H9 (cell line): ENCODE results near the gene MARS1. TPM values are rescaled to one million over a fixed set of nuclear protein-coding genes. Genes with fewer than 3 reads are reported as not detected.

Experiments
- DNase-seq: peaks from one replicate; pipeline ENCODE4 v3.0.0-alpha.2; 2017
- H2AFZ ChIP-seq: one replicate; pipeline ENCODE4 v1.6.1; 2013; ENCODE audit warnings: mild to moderate bottlenecking, low read length, control low read depth, moderate library complexity
- H2AK5ac ChIP-seq: 2 replicates; pipeline ENCODE4 v1.6.1; 2013; ENCODE audit warnings: low read length, control low read depth, mixed read lengths; ENCODE audit not compliant: insufficient read length
- H2BK120ac ChIP-seq: one replicate; pipeline ENCODE4 v1.6.1; 2013; ENCODE audit warnings: low read depth, mild to moderate bottlenecking, low read length, control low read depth, inconsistent platforms; ENCODE audit not compliant: poor library complexity, severe bottlenecking
- H2BK12ac ChIP-seq: 2 replicates; pipeline ENCODE4 v1.6.1; 2013; ENCODE audit warnings: low read length, control low read depth, mixed read lengths, low read depth; ENCODE audit not compliant: insufficient read length
- H2BK15ac ChIP-seq: 2 replicates; pipeline ENCODE4 v1.6.1; 2013; ENCODE audit warnings: low read depth, low read length, control low read depth
- H2BK20ac ChIP-seq: one replicate; pipeline ENCODE4 v1.6.1; 2013; ENCODE audit warnings: low read depth, mild to moderate bottlenecking, low read length, control low read depth, inconsistent platforms; ENCODE audit not compliant: poor library complexity, severe bottlenecking
- H2BK5ac ChIP-seq: 2 replicates; pipeline ENCODE4 v1.6.1; 2013; ENCODE audit warnings: low read length, control low read depth, mixed read lengths; ENCODE audit not compliant: insufficient read length
- H3K14ac ChIP-seq: 2 replicates; pipeline ENCODE4 v1.6.1; 2013; ENCODE audit warnings: low read length, control low read depth; ENCODE audit not compliant: insufficient read depth
- H3K18ac ChIP-seq: 2 replicates; pipeline ENCODE4 v1.6.1; 2013; ENCODE audit warnings: low read depth, mild to moderate bottlenecking, mixed read lengths, low read length, control low read depth; ENCODE audit not compliant: insufficient read length
- H3K23ac ChIP-seq: 2 replicates; pipeline ENCODE4 v1.6.1; 2013; ENCODE audit warnings: low read length, control low read depth, mixed read lengths, low read depth; ENCODE audit not compliant: insufficient read length
- H3K23me2 ChIP-seq: 2 replicates; pipeline ENCODE4 v1.6.1; 2013; ENCODE audit warnings: low read depth, mild to moderate bottlenecking, mixed read lengths, low read length, control low read depth; ENCODE audit not compliant: insufficient read length, poor library complexity, severe bottlenecking
- H3K27ac ChIP-seq: 2 replicates; pipeline ENCODE4 v1.5.1; 2013; ENCODE audit warnings: low read length, control low read depth, mixed read lengths, low read depth; ENCODE audit not compliant: insufficient read length
- H3K27me3 ChIP-seq: 2 replicates; pipeline ENCODE4 v1.6.1; 2013; ENCODE audit warnings: low read length, control low read depth, inconsistent platforms; ENCODE audit not compliant: insufficient read depth
- H3K4ac ChIP-seq: 2 replicates; pipeline ENCODE4 v1.6.1; 2013; ENCODE audit warnings: low read depth, mild to moderate bottlenecking, control low read depth, inconsistent platforms, low read length, moderate library complexity
- H3K4me1 ChIP-seq: 2 replicates; pipeline ENCODE4 v1.6.1; 2013; ENCODE audit warnings: low read length, control low read depth, inconsistent platforms; ENCODE audit not compliant: insufficient read depth
- H3K4me2 ChIP-seq: 2 replicates; pipeline ENCODE4 v1.6.1; 2013; ENCODE audit warnings: low read length, control low read depth, mixed read lengths; ENCODE audit not compliant: insufficient read length, insufficient read depth
- H3K56ac ChIP-seq: 2 replicates; pipeline ENCODE4 v1.6.1; 2013; ENCODE audit warnings: low read depth, mild to moderate bottlenecking, mixed read lengths, low read length, control low read depth; ENCODE audit not compliant: insufficient read length
- H3K79me1 ChIP-seq: 2 replicates; pipeline ENCODE4 v1.6.1; 2013; ENCODE audit warnings: low read depth, mild to moderate bottlenecking, moderate library complexity, low read length, control low read depth, inconsistent platforms; ENCODE audit not compliant: insufficient read depth, poor library complexity, severe bottlenecking
- H3K79me2 ChIP-seq: 2 replicates; pipeline ENCODE4 v1.6.1; 2013; ENCODE audit warnings: low read length, control low read depth, inconsistent platforms; ENCODE audit not compliant: insufficient read depth
- H3K9ac ChIP-seq: 2 replicates; pipeline ENCODE4 v1.6.1; 2013; ENCODE audit warnings: low read length, control low read depth, mixed read lengths; ENCODE audit not compliant: insufficient read length; ENCODE audit errors: extremely low read depth
- H3K9me3 ChIP-seq: one replicate; pipeline ENCODE4 v1.6.1; 2013; ENCODE audit warnings: low read depth, low read length, inconsistent platforms; ENCODE audit not compliant: control insufficient read depth
- H3T11ph ChIP-seq: one replicate; pipeline ENCODE4 v1.6.1; 2013; ENCODE audit warnings: mild to moderate bottlenecking, low read length, control low read depth, inconsistent platforms
- H4K20me1 ChIP-seq: one replicate; pipeline ENCODE4 v1.6.1; 2013; ENCODE audit not compliant: control insufficient read depth, insufficient read length, insufficient read depth
- H4K5ac ChIP-seq: 2 replicates; pipeline ENCODE4 v1.6.1; 2013; ENCODE audit warnings: low read depth, mild to moderate bottlenecking, mixed read lengths, low read length, control low read depth; ENCODE audit not compliant: insufficient read length
- H4K8ac ChIP-seq: replicated peaks from 2 replicates; pipeline ENCODE4 v1.6.1; 2013; ENCODE audit warnings: low read length, control low read depth, mixed read lengths, low read depth; ENCODE audit not compliant: insufficient read length
- H4K91ac ChIP-seq: 2 replicates; pipeline ENCODE4 v1.6.1; 2013; ENCODE audit warnings: low read depth, mild to moderate bottlenecking, moderate library complexity, mixed read lengths, low read length, control low read depth; ENCODE audit not compliant: insufficient read length
- H3K27ac Mint-ChIP-seq, 3 experiments: 2 replicates in 2 of 3; 3 replicates in 1 of 3; pipeline ENCODE4 v1.8.0; 2020 to 2021; ENCODE audit warnings: mixed read lengths in 3 of 3, mild to moderate bottlenecking in 1 of 3, moderate library complexity in 1 of 3
- H3K27me3 Mint-ChIP-seq: 2 replicates; pipeline ENCODE4 v1.8.0; 2021; ENCODE audit warnings: low read depth, mild to moderate bottlenecking, moderate library complexity, mixed read lengths
- H3K36me3 Mint-ChIP-seq, 3 experiments: 2 replicates in 2 of 3; 3 replicates in 1 of 3; pipeline ENCODE4 v1.8.0; 2020 to 2021; ENCODE audit warnings: low read depth in 3 of 3, mixed read lengths in 3 of 3; ENCODE audit not compliant: insufficient read depth in 1 of 3
- H3K4me1 Mint-ChIP-seq, 2 experiments: 2 replicates each; pipeline ENCODE4 v1.8.0; 2020; ENCODE audit warnings: mixed read lengths in 2 of 2
- H3K4me3 Mint-ChIP-seq, 2 experiments: 2 replicates in 1 of 2; 3 replicates in 1 of 2; pipeline ENCODE4 v1.8.0; 2020 to 2021; ENCODE audit warnings: mild to moderate bottlenecking in 2 of 2, mixed read lengths in 2 of 2, moderate library complexity in 1 of 2
- H3K9me3 Mint-ChIP-seq, 2 experiments: 2 replicates in 1 of 2; 3 replicates in 1 of 2; pipeline ENCODE4 v1.8.0; 2020; ENCODE audit warnings: mild to moderate bottlenecking in 2 of 2, mixed read lengths in 2 of 2, moderate library complexity in 1 of 2
- WGBS: extraction: QIAGEN DNeasy Blood & Tissue Kit; methylation state at CpG from one replicate; pipeline ENCODE4 v1.1.7; 2013; ENCODE audit warnings: missing lambda C conversion rate, low lambda C conversion rate, mixed read lengths; ENCODE audit not compliant: insufficient read length; ENCODE audit errors: extremely low coverage; 5-methylcytosine and 5-hydroxymethylcytosine counted together
- total RNA-seq: library from RNA; stranded (reverse); gene quantifications from 2 replicates; pipeline ENCODE4 v1.2.1, GENCODE V29; 2021
- TF ChIP-seq, protein P1 (sequence below): fragments of 200-600 bp; sonication (generic); conservative IDR thresholded peaks from 3 replicates; pipeline ENCODE4 v1.8.0; 2021; ENCODE audit warnings: antibody characterized with exemption, mild to moderate bottlenecking

Gene MARS1
- total RNA-seq, 1 experiment from 2014 or later, result 368 TPM

DNA sequence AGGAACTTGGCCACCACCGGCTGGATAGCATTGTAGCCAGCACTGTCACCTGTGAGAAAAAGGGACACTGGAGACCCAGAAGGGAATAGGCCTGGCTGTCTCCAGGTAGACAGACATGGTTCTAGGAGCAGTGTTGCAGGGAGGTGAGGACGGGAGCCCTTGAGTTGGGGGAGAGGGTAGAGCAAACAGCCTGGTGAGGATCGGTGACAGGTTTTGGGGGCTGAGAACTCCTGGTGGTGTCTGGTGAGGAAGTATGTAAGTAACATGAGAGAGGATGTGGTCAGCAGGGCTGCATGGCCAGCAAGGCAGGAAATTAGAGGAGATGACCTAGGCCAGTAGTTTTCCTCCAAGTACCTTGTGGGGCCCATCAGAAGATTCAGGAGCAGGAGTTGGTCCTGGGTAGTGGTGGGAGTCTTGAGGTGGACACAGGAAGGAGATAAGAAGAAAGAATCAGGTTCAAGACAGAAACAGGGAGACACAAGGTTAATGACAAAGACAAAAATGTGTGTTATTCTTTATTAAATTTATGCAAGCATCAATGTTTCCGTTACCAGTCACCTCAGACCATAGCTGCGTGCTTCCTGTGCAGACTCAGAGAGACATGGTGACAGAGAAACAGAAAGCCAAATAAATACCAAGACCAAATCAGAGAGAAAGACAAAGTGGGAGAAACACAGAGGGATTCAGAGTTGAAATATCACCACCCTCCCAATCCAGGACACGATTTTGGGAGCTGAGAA, 8.3 kb upstream of the MARS1 start, which contains the start of gene ARHGAP9:
TSS of gene ARHGAP9 (minus strand) at position 491 of the 740 bp plus-strand sequence. CDS start at position 31, 460 bp downstream.
- H4K20me1 ChIP-seq, result peaks cover 3% of the 10 kb centered on the region
- no peaks in the 10 kb centered on the region for H3K79me1 ChIP-seq
- H2AFZ ChIP-seq, result no peak within 1 kb of the TSS
- no peak within 1 kb of the TSS for H3K27ac ChIP-seq
- no peak within 1 kb of the TSS for H3K56ac ChIP-seq
- H3K9me3 ChIP-seq, result no peaks in the 10 kb centered on the region
- H4K91ac ChIP-seq, result no peak within 1 kb of the TSS
- no peak within 1 kb of the TSS for H2BK20ac ChIP-seq
- Mint-ChIP-seq H3K4me1 (peaks cover 33 to 34% of the 10 kb centered on the region in 2 experiments), H3K9me3 (no peaks in the 10 kb centered on the region), H3K27ac (no peak within 1 kb of the TSS), H3K36me3 (no peaks in the 10 kb centered on the region; a peak in 2 of 7 replicates), H3K27me3 (peaks cover 55% of the 10 kb centered on the region), H3K4me3 (no peak within 1 kb of the TSS; a peak in 1 of 5 replicates)
- H4K5ac ChIP-seq, result no peak within 1 kb of the TSS
- H3T11ph ChIP-seq, result no peak within 1 kb of the TSS
- peaks cover 24% of the 10 kb centered on the region for H3K27me3 ChIP-seq
- H3K23ac ChIP-seq, result no peak within 1 kb of the TSS
- no peak within 1 kb of the TSS for H4K8ac ChIP-seq
- H3K23me2 ChIP-seq, result peaks cover 15% of the 10 kb centered on the region
- peaks cover 3% of the 10 kb centered on the region; the same call in 1 of the 2 replicates for H3K4me1 ChIP-seq
- no peak for DNase-seq
- H2BK5ac ChIP-seq, result no peak within 1 kb of the TSS
- no peak within 1 kb of the TSS for H2BK120ac ChIP-seq
- TF ChIP-seq, protein P1, sequence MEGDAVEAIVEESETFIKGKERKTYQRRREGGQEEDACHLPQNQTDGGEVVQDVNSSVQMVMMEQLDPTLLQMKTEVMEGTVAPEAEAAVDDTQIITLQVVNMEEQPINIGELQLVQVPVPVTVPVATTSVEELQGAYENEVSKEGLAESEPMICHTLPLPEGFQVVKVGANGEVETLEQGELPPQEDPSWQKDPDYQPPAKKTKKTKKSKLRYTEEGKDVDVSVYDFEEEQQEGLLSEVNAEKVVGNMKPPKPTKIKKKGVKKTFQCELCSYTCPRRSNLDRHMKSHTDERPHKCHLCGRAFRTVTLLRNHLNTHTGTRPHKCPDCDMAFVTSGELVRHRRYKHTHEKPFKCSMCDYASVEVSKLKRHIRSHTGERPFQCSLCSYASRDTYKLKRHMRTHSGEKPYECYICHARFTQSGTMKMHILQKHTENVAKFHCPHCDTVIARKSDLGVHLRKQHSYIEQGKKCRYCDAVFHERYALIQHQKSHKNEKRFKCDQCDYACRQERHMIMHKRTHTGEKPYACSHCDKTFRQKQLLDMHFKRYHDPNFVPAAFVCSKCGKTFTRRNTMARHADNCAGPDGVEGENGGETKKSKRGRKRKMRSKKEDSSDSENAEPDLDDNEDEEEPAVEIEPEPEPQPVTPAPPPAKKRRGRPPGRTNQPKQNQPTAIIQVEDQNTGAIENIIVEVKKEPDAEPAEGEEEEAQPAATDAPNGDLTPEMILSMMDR, result no peak
- no peak within 1 kb of the TSS for H2BK12ac ChIP-seq
- H3K14ac ChIP-seq, result no peak within 1 kb of the TSS
- no peak within 1 kb of the TSS for H2AK5ac ChIP-seq
- H3K4ac ChIP-seq, result no peak within 1 kb of the TSS
- no CpG with 5 or more reads among the region's 6 CpGs for WGBS
- H3K4me2 ChIP-seq, result no peak within 1 kb of the TSS
- H3K18ac ChIP-seq, result no peak within 1 kb of the TSS
- no peak within 1 kb of the TSS for H2BK15ac ChIP-seq
- no peak within 1 kb of the TSS for H3K9ac ChIP-seq
- H3K79me2 ChIP-seq, result no peaks in the 10 kb centered on the region
